Neuron (in vitro differentiated cells): ENCODE data around the gene CLCNKA.

Experiments
- H2AFZ ChIP-seq: one replicate; pipeline ENCODE4 v1.6.1; 2013; ENCODE audit warnings: low read depth, mild to moderate bottlenecking, inconsistent platforms, low read length, moderate library complexity
- H3K27me3 ChIP-seq: one replicate; pipeline ENCODE4 v1.6.1; 2013; ENCODE audit warnings: low read length; ENCODE audit not compliant: insufficient read depth
- H3K36me3 ChIP-seq: one replicate; pipeline ENCODE4 v1.6.1; 2013; ENCODE audit warnings: low read length; ENCODE audit not compliant: insufficient read depth
- H3K4me1 ChIP-seq: one replicate; pipeline ENCODE4 v1.6.1; 2013; ENCODE audit warnings: low read length; ENCODE audit not compliant: insufficient read depth
- H3K4me3 ChIP-seq: 2 replicates; pipeline ENCODE4 v1.5.1; 2013; ENCODE audit warnings: mild to moderate bottlenecking, low read length, moderate library complexity
- H3K9me3 ChIP-seq: one replicate; pipeline ENCODE4 v1.6.1; 2013; ENCODE audit warnings: low read length

The CLCNKA gene

GRCh38 chr1:16006552-16007485 is 15.0 kb upstream of the CLCNKA start:
- H3K27me3 ChIP-seq, result no peaks in the 10 kb centered on the region
- H2AFZ ChIP-seq, result no peak overlapping the region
- H3K9me3 ChIP-seq, result no peaks in the 10 kb centered on the region
- H3K36me3 ChIP-seq, result no peaks in the 10 kb centered on the region
- no peak overlapping the region for H3K4me3 ChIP-seq
- H3K4me1 ChIP-seq, result no peaks in the 10 kb centered on the region

- H3K27me3 ChIP-seq, result peaks cover 5% of the 10 kb centered on the region
- H2AFZ ChIP-seq, result no peak overlapping the region
- H3K4me1 ChIP-seq, result no peaks in the 10 kb centered on the region
- no peaks in the 10 kb centered on the region for H3K9me3 ChIP-seq
- no peaks in the 10 kb centered on the region for H3K36me3 ChIP-seq
- H3K4me3 ChIP-seq, result no peak overlapping the region
Observed at GRCh38 chr1:16007671-16008341, 14.0 kb upstream of the CLCNKA start.

GRCh38 chr1:16009030-16009460 is 12.8 kb upstream of the CLCNKA start:
- Histone ChIP-seq H3K4me3 (no peak overlapping the region), H3K27me3 (peaks cover 6% of the 10 kb centered on the region), H2AFZ (no peak overlapping the region), H3K4me1 (peaks cover 6% of the 10 kb centered on the region), H3K36me3 (no peaks in the 10 kb centered on the region), H3K9me3 (no peaks in the 10 kb centered on the region)

GRCh38 chr1:16009678-16010077 is 12.2 kb upstream of the CLCNKA start:
- Histone ChIP-seq H3K4me1 (peaks cover 6% of the 10 kb centered on the region), H3K36me3 (no peaks in the 10 kb centered on the region), H3K9me3 (no peaks in the 10 kb centered on the region), H2AFZ (no peak overlapping the region), H3K4me3 (no peak overlapping the region), H3K27me3 (peaks cover 12% of the 10 kb centered on the region)

- Histone ChIP-seq H3K27me3 (peaks cover 22% of the 10 kb centered on the region), H2AFZ (no peak overlapping the region), H3K4me3 (no peak overlapping the region), H3K9me3 (no peaks in the 10 kb centered on the region), H3K36me3 (no peaks in the 10 kb centered on the region), H3K4me1 (peaks cover 6% of the 10 kb centered on the region)
Observed at GRCh38 chr1:16010837-16011236, 11.0 kb upstream of the CLCNKA start.

GRCh38 chr1:16011936-16012589 is 9.8 kb upstream of the CLCNKA start:
- H3K4me3 ChIP-seq, result no peak overlapping the region
- no peaks in the 10 kb centered on the region for H3K36me3 ChIP-seq
- H2AFZ ChIP-seq, result no peak overlapping the region
- peaks cover 6% of the 10 kb centered on the region for H3K4me1 ChIP-seq
- peaks cover 31% of the 10 kb centered on the region for H3K27me3 ChIP-seq
- H3K9me3 ChIP-seq, result no peaks in the 10 kb centered on the region

GRCh38 chr1:16012590-16013219 is 9.1 kb upstream of the CLCNKA start:
- peaks cover 36% of the 10 kb centered on the region for H3K27me3 ChIP-seq
- no peaks in the 10 kb centered on the region for H3K36me3 ChIP-seq
- no peak overlapping the region for H3K4me3 ChIP-seq
- H3K9me3 ChIP-seq, result no peaks in the 10 kb centered on the region
- no peak overlapping the region for H2AFZ ChIP-seq
- H3K4me1 ChIP-seq, result peaks cover 10% of the 10 kb centered on the region

- peaks cover 38% of the 10 kb centered on the region for H3K27me3 ChIP-seq
- H3K4me1 ChIP-seq, result peaks cover 12% of the 10 kb centered on the region
- no peaks in the 10 kb centered on the region for H3K9me3 ChIP-seq
- no peak overlapping the region for H2AFZ ChIP-seq
- H3K4me3 ChIP-seq, result no peak overlapping the region
- no peaks in the 10 kb centered on the region for H3K36me3 ChIP-seq
Observed at GRCh38 chr1:16013220-16013907, 8.5 kb upstream of the CLCNKA start.

GRCh38 chr1:16013908-16014258 is 8.0 kb upstream of the CLCNKA start:
- Histone ChIP-seq H3K27me3 (peaks cover 43% of the 10 kb centered on the region), H3K36me3 (no peaks in the 10 kb centered on the region), H3K9me3 (no peaks in the 10 kb centered on the region), H3K4me1 (peaks cover 12% of the 10 kb centered on the region), H3K4me3 (no peak overlapping the region), H2AFZ (no peak overlapping the region)

GRCh38 chr1:16014509-16015482 is 7.0 kb upstream of the CLCNKA start:
- Histone ChIP-seq H3K9me3 (no peaks in the 10 kb centered on the region), H2AFZ (no peak overlapping the region), H3K36me3 (no peaks in the 10 kb centered on the region), H3K4me3 (no peak overlapping the region), H3K27me3 (peaks cover 50% of the 10 kb centered on the region), H3K4me1 (peaks cover 16% of the 10 kb centered on the region)

GRCh38 chr1:16015491-16015890 is 6.3 kb upstream of the CLCNKA start:
- peaks cover 57% of the 10 kb centered on the region for H3K27me3 ChIP-seq
- no peak overlapping the region for H3K4me3 ChIP-seq
- no peaks in the 10 kb centered on the region for H3K9me3 ChIP-seq
- H2AFZ ChIP-seq, result no peak overlapping the region
- H3K36me3 ChIP-seq, result no peaks in the 10 kb centered on the region
- peaks cover 19% of the 10 kb centered on the region for H3K4me1 ChIP-seq
